SK-N-MC (cell line): ENCODE results near the gene ACE2.

Source experiments
- DNase-seq: peaks from one replicate; pipeline ENCODE4 v3.0.0-alpha.2; 2011; ENCODE audit warnings: low read depth, low spot score
- H3K27ac ChIP-seq: fragments of 200-600 bp; sonication (generic); 2 replicates; pipeline ENCODE4 v1.5.1; 2016; ENCODE audit warnings: mixed run types
- H3K36me3 ChIP-seq: fragments of 200-600 bp; sonication (generic); 2 replicates; pipeline ENCODE4 v1.6.1; 2017; ENCODE audit warnings: antibody characterized with exemption, low read length, mixed read lengths; ENCODE audit not compliant: insufficient read depth
- H3K4me3 ChIP-seq: fragments of 200-600 bp; sonication (generic); 2 replicates; pipeline ENCODE4 v1.5.1; 2016
- H3K9ac ChIP-seq: fragments of 200-600 bp; sonication (generic); 2 replicates; pipeline ENCODE4 v1.8.0; 2017; ENCODE audit warnings: mixed run types, mixed read lengths; ENCODE audit not compliant: insufficient read length
- H3K9me3 ChIP-seq: fragments of 200-600 bp; sonication (generic); 2 replicates; pipeline ENCODE4 v1.6.1; 2017; ENCODE audit warnings: low read depth, mild to moderate bottlenecking, antibody characterized with exemption, low read length, moderate library complexity, mixed read lengths
- EZH2 ChIP-seq: fragments of 200-600 bp; sonication (generic); IDR thresholded peaks from one replicate; pipeline ENCODE4 v1.6.1; 2017; ENCODE audit warnings: antibody characterized with exemption
- FOXP2 ChIP-seq: optimal IDR thresholded peaks from 2 replicates; pipeline ENCODE3; 2011; ENCODE audit warnings: mild to moderate bottlenecking, moderate library complexity; ENCODE audit not compliant: insufficient read depth; ENCODE audit errors: extremely low read length, control extremely low read depth
- POLR2AphosphoS5 ChIP-seq: IDR thresholded peaks from 2 replicates; pipeline ENCODE4 v1.6.1; 2012; ENCODE audit warnings: mild to moderate bottlenecking, low read depth, low read length, borderline replicate concordance

ACE2 gene

DNA sequence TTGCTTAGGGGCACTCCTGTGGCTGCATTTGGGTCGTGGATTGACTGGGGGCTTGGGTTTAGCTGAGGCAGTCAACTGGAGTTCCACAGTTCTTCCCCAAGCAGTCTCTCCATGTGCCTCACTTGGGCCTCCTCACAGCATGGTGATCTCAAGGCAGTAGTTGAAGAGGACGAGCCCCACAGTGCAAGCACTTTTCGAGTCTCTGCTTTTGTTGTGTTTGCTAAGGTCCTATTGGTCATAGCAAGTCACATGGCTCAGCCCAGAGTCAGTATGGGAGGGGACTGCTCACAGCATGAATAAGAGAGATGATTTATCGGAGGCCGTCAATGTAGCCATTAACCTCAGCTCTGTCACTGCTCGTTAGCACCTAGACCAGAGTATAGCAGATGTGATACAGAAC is 70.4 kb downstream of the ACE2 start:
- no peak for TF ChIP-seq FOXP2
- no peak for TF ChIP-seq POLR2AphosphoS5
- no peak for TF ChIP-seq EZH2
- Histone ChIP-seq H3K9ac (no peak overlapping the region), H3K27ac (no peak overlapping the region), H3K9me3 (no peaks in the 10 kb centered on the region), H3K36me3 (no peaks in the 10 kb centered on the region), H3K4me3 (no peak overlapping the region)
- DNase-seq, result no peak

DNA sequence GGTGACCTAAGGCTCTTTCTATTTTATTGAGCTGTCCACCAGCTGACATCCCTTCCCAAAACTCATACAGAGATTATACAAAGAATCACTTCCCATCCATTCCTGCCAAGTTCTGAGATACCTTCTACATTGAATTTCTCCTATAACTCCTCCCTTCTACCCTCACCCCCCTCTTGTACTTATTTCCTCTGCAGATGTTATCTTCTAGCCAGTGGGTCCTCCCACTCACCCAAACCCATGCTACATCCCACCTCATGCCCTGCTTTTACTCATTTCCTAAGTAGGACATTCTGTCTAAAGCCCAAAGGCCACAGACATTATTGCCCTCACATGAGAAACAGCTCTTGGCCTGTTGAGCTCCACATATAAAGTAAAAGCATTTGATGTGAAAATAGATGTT is 71.6 kb downstream of the ACE2 start:
- TF ChIP-seq POLR2AphosphoS5 (no peak), FOXP2 (no peak), EZH2 (no peak)
- DNase-seq, result no peak
- H3K9ac ChIP-seq, result no peak overlapping the region

DNA sequence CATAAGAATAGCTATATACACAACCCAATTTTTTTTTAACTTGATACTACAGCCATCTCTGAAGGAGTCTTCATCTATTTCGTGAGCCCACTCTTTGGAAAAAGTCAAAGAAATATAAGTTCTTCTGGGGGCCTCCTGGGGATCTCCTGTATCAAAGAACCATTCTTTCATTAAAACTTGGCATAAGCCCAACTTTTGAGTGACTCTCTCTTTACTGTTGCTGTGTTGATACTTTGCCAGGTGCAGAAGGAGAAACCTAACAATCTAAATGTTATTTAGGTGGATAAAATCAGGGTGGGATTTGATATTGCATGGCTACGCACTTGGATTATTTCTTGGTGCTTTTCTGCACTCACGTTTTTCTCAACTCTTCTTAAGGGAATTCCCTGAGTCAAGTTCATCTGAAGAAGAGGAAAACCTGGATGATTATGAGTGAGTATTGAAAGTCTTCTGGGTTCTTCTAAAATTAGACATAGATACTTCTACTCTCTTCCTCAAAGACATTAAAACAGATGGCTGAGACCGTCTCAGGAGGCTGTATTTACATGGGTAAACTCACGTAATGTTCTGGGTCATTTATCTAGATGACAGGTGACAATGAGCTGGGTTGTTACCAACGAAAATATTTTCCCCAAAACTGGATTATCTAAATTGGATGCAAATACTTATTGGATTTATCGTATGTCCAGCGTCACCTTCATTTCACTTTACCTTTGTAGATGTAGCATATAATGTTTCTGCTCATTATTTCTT is 74.9 kb downstream of the ACE2 start:
- no peak for DNase-seq
- no peak overlapping the region for H3K9ac ChIP-seq

More for the DNA sequence above, 71.6 kb downstream of the ACE2 start:
- no peak overlapping the region for H3K4me3 ChIP-seq
- H3K36me3 ChIP-seq, result no peaks in the 10 kb centered on the region
- H3K9me3 ChIP-seq, result no peaks in the 10 kb centered on the region
- no peak overlapping the region for H3K27ac ChIP-seq

GRCh38 chrX:15524417-15524816 is 76.3 kb downstream of the ACE2 start:
- Histone ChIP-seq H3K27ac (no peak overlapping the region), H3K9ac (no peak overlapping the region), H3K36me3 (no peaks in the 10 kb centered on the region), H3K9me3 (no peaks in the 10 kb centered on the region), H3K4me3 (no peak overlapping the region)
- TF ChIP-seq EZH2 (no peak), FOXP2 (no peak), POLR2AphosphoS5 (no peak)
- no peak for DNase-seq

More for the DNA sequence above, 74.9 kb downstream of the ACE2 start:
- H3K36me3 ChIP-seq, result no peaks in the 10 kb centered on the region
- no peaks in the 10 kb centered on the region for H3K9me3 ChIP-seq
- no peak overlapping the region for H3K4me3 ChIP-seq
- TF ChIP-seq FOXP2, result no peak
- no peak for TF ChIP-seq EZH2
- no peak for TF ChIP-seq POLR2AphosphoS5
- H3K27ac ChIP-seq, result no peak overlapping the region

DNA sequence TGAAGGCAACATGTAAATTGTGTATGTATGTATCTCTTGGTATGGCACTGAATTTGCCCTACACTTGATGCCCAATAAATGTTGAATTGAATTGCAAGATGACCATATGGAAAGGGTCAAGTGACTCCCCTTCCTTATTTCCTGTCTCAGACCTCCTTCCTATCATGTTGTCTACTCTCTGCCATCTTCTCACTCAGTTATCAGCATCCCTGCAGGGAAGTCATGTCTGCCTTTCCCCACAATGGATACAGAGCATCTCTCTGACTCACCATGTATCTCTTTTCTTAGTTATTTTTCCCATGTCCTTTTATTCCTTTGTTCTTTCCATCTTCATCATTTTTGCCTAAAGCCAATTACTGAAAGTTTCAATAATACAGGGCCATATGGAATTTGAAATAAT is 77.7 kb downstream of the ACE2 start:
- Histone ChIP-seq H3K9ac (no peak overlapping the region), H3K36me3 (no peaks in the 10 kb centered on the region), H3K9me3 (no peaks in the 10 kb centered on the region), H3K4me3 (no peak overlapping the region), H3K27ac (no peak overlapping the region)
- no peak for DNase-seq
- TF ChIP-seq FOXP2, result no peak
- no peak for TF ChIP-seq POLR2AphosphoS5
- no peak for TF ChIP-seq EZH2

DNA sequence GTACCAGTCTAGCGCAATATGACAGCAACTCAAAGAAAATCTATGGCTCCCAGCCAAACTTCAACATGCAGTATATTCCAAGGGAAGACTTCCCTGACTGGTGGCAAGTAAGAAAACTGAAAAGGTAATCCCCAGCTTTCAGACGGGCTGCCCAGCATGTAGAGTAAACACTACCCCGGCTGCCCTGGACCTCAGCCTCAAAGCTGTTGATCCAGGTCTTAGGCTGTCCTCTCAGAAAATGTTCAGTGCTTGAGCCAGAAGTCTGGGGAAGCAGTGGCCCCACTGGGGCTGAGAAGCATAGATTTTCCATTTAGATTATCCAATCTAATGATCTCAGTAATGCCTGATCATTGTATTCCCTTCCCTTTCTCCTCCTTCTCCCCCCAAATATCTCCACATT is 78.3 kb downstream of the ACE2 start:
- Histone ChIP-seq H3K4me3 (no peak overlapping the region), H3K9me3 (no peaks in the 10 kb centered on the region), H3K27ac (no peak overlapping the region), H3K9ac (no peak overlapping the region), H3K36me3 (no peaks in the 10 kb centered on the region)
- no peak for TF ChIP-seq EZH2
- no peak for TF ChIP-seq POLR2AphosphoS5
- no peak for TF ChIP-seq FOXP2
- DNase-seq, result no peak

DNA sequence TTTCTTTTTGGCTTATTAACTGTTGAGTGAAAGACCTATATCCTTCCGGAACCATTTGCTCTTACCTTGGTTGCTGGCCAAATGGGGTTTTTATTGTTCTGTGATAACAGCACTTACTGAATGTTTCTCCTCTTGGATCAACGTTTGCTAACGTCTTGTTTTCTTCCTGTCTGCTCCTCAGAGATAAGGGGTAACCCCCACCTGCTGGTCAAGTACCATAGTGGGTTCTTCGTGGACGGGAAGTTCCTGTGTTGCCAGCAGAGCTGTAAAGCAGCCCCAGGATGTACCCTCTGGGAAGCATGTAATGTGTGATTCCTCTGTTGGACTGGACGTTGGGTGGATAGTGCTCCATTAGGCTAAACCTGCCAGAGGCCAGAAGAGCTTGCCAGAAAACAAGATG is 84.8 kb downstream of the ACE2 start:
- Histone ChIP-seq H3K9ac (no peak overlapping the region), H3K27ac (no peak overlapping the region), H3K4me3 (no peak overlapping the region), H3K36me3 (no peaks in the 10 kb centered on the region), H3K9me3 (no peaks in the 10 kb centered on the region)
- TF ChIP-seq POLR2AphosphoS5 (no peak), EZH2 (no peak), FOXP2 (no peak)
- no peak for DNase-seq

- no peak overlapping the region for H3K4me3 ChIP-seq
- no peak for TF ChIP-seq POLR2AphosphoS5
- TF ChIP-seq FOXP2, result no peak
- TF ChIP-seq EZH2, result no peak
- no peaks in the 10 kb centered on the region for H3K36me3 ChIP-seq
- H3K9ac ChIP-seq, result no peak overlapping the region
- DNase-seq, result no peak
- H3K9me3 ChIP-seq, result no peaks in the 10 kb centered on the region
- no peak overlapping the region for H3K27ac ChIP-seq
Observed at GRCh38 chrX:15514279-15514678, 86.5 kb downstream of the ACE2 start.

GRCh38 chrX:15512401-15512965 is 88.3 kb downstream of the ACE2 start:
- TF ChIP-seq EZH2, result no peak
- no peak for TF ChIP-seq FOXP2
- TF ChIP-seq POLR2AphosphoS5, result no peak
- no peak overlapping the region for H3K27ac ChIP-seq
- H3K4me3 ChIP-seq, result no peak overlapping the region
- no peak overlapping the region for H3K9ac ChIP-seq
- H3K9me3 ChIP-seq, result no peaks in the 10 kb centered on the region
- no peak for DNase-seq
- H3K36me3 ChIP-seq, result no peaks in the 10 kb centered on the region
